GM19463 (cell line): Measurements from ENCODE around the gene PAPOLG.

Experiments
- ATAC-seq: cut with Tn5 transposase; IDR thresholded peaks from one replicate; pipeline ENCODE4 v1.9.1; 2021; ENCODE audit warnings: mild to moderate bottlenecking, moderate library complexity; ENCODE audit not compliant: unreplicated experiment

PAPOLG gene

GRCh38 chr2:60756097-60757087 lies at the start of gene PAPOLG:
PAPOLG (plus strand) TSS chr2:60756268; CDS start chr2:60756479, 211 bp downstream.
- peak; percentile 98 for ATAC-seq

- ATAC-seq: no peak
Measured at GRCh38 chr2:60707750-60708371, 48.2 kb upstream of the PAPOLG start.

GRCh38 chr2:60708630-60709320 lies 47.3 kb upstream of the PAPOLG start:
- ATAC-seq: no peak

- ATAC-seq: no peak
Measured at GRCh38 chr2:60710707-60711106, 45.4 kb upstream of the PAPOLG start.

- no peak for ATAC-seq
Measured at GRCh38 chr2:60715561-60715960, 40.5 kb upstream of the PAPOLG start.

GRCh38 chr2:60717691-60718090 lies 38.4 kb upstream of the PAPOLG start:
- ATAC-seq: no peak

GRCh38 chr2:60719331-60719730 lies 36.7 kb upstream of the PAPOLG start:
- no peak for ATAC-seq

GRCh38 chr2:60725466-60725865 lies 30.6 kb upstream of the PAPOLG start:
- ATAC-seq: no peak

GRCh38 chr2:60728855-60729254 lies 27.2 kb upstream of the PAPOLG start:
- no peak for ATAC-seq

GRCh38 chr2:60735496-60736250 lies 20.4 kb upstream of the PAPOLG start:
- ATAC-seq: no peak

- ATAC-seq: no peak
Measured at GRCh38 chr2:60738679-60739078, 17.4 kb upstream of the PAPOLG start.

GRCh38 chr2:60739156-60739555 lies 16.9 kb upstream of the PAPOLG start:
- ATAC-seq: no peak

GRCh38 chr2:60741576-60741975 lies 14.5 kb upstream of the PAPOLG start:
- ATAC-seq: no peak

GRCh38 chr2:60742419-60742818 lies 13.6 kb upstream of the PAPOLG start:
- ATAC-seq: no peak

- ATAC-seq: no peak
Measured at GRCh38 chr2:60745330-60745729, 10.7 kb upstream of the PAPOLG start.

GRCh38 chr2:60745761-60746160 lies 10.3 kb upstream of the PAPOLG start:
- no peak for ATAC-seq

GRCh38 chr2:60746318-60746717 lies 9.8 kb upstream of the PAPOLG start:
- no peak for ATAC-seq

- ATAC-seq: no peak
Measured at GRCh38 chr2:60759654-60760053, 3.6 kb downstream of the PAPOLG start.

- ATAC-seq: no peak
Measured at GRCh38 chr2:60764736-60765534, 8.9 kb downstream of the PAPOLG start.

GRCh38 chr2:60766283-60766682 lies 10.2 kb downstream of the PAPOLG start:
- no peak for ATAC-seq
